ENCODE results near the gene F2. TPM values are rescaled to one million over a fixed set of nuclear protein-coding genes. Genes with fewer than 3 reads are reported as not detected.

F2 gene
- total RNA-seq, 4 donors from 2014 or later = not detected

GRCh38 chr11:46776878-46777277 is 57.9 kb downstream of the F2 start:
- no peak for TF ChIP-seq CTCF (IDR thresholded peaks at IDR 0.05; ENCODE audit: low read depth)

GRCh38 chr11:46778416-46778815 is 59.4 kb downstream of the F2 start:
- no peak for TF ChIP-seq CTCF (IDR thresholded peaks at IDR 0.05; ENCODE audit: low read depth)

Small RNAs within 50 kb of the gene (small RNA-seq; reads per million reads assigned to genes)
- gene MIR5582 (not detected), gene RF00573 (not detected), gene SNORD67 (132 reads per million, percentile 98 among the genes with 10 or more reads in this experiment)

Other genes starting within 250 kb of the F2 start
- gene AMBRA1, start 125.2 kb upstream of the F2 start, total RNA-seq = 10 to 100 TPM; 17.1 to 39.4 (median 23.5) TPM
- 1 to 10 TPM; 2.5 to 7.5 (median 3.6) TPM for gene HARBI1, start 102.0 kb upstream of the F2 start, total RNA-seq
- 100 to 1,000 TPM in 2 of 4 donors, 10 to 100 TPM in 2; 56.4 to 125 (median 90.8) TPM for gene ATG13, start 101.7 kb upstream of the F2 start, total RNA-seq
- 10 to 100 TPM; 45.2 to 64.2 (median 52.9) TPM for gene ARHGAP1, start 18.6 kb upstream of the F2 start, total RNA-seq
- gene ZNF408, start 18.2 kb upstream of the F2 start, total RNA-seq = 1 to 10 TPM; 1.6 to 7.5 (median 5.5) TPM
- gene CKAP5, start 127.1 kb downstream of the F2 start, total RNA-seq = 10 to 100 TPM; 30.7 to 42.3 (median 36.5) TPM
- 1 to 10 TPM; 2.9 to 5.1 (median 3.8) TPM for gene LRP4, start 199.3 kb downstream of the F2 start, total RNA-seq
- gene CSTPP1, start 217.5 kb downstream of the F2 start, total RNA-seq = 10 to 100 TPM in 3 of 4 donors, 1 to 10 TPM in 1; 5.3 to 14.8 (median 13.4) TPM

Data from subcutaneous adipose tissue (tissue), 4 donors.